Type B pancreatic cell (in vitro differentiated cells): Measurements from ENCODE around the gene ARHGAP19. TPM values are rescaled to one million over a fixed set of nuclear protein-coding genes. Genes with fewer than 3 reads are reported as not detected.
"Not testable (repeated sequence)": the region's sequence is repeated elsewhere in the genome, so short reads cannot be mapped to it uniquely, and the experiment has no call there.

Source experiments
- DNase-seq: peaks from one replicate; pipeline ENCODE4 v3.0.0; 2021; ENCODE audit warnings: mixed read lengths; ENCODE audit not compliant: unreplicated experiment; ENCODE audit errors: extremely low spot score
- H3K27ac Mint-ChIP-seq: 2 replicates; pipeline ENCODE4 v1.8.0; 2021; ENCODE audit warnings: mild to moderate bottlenecking, mixed read lengths
- H3K27me3 Mint-ChIP-seq: 2 replicates; pipeline ENCODE4 v1.8.0; 2021; ENCODE audit warnings: mixed read lengths
- H3K36me3 Mint-ChIP-seq: 2 replicates; pipeline ENCODE4 v1.8.0; 2021; ENCODE audit warnings: mixed read lengths
- H3K4me1 Mint-ChIP-seq: one replicate; pipeline ENCODE4 v1.8.0; 2021; ENCODE audit warnings: mixed read lengths; ENCODE audit not compliant: unreplicated experiment
- H3K4me3 Mint-ChIP-seq: 2 replicates; pipeline ENCODE4 v1.8.0; 2021; ENCODE audit warnings: mild to moderate bottlenecking, mixed read lengths
- H3K9me3 Mint-ChIP-seq: 2 replicates; pipeline ENCODE4 v1.8.0; 2021; ENCODE audit warnings: mixed read lengths
- total RNA-seq: library from RNA; stranded (reverse); gene quantifications from 2 replicates; pipeline ENCODE4 v1.2.1, GENCODE V29; 2021; ENCODE audit warnings: low replicate concordance
- TF ChIP-seq, protein P1 (sequence below): fragments of 200-600 bp; sonication (generic); conservative IDR thresholded peaks from 2 replicates; pipeline ENCODE4 v1.5.0; 2021; ENCODE audit warnings: antibody characterized with exemption, mild to moderate bottlenecking

ARHGAP19 gene
- total RNA-seq, 1 donor from 2014 or later, result 19.8 TPM

DNA sequence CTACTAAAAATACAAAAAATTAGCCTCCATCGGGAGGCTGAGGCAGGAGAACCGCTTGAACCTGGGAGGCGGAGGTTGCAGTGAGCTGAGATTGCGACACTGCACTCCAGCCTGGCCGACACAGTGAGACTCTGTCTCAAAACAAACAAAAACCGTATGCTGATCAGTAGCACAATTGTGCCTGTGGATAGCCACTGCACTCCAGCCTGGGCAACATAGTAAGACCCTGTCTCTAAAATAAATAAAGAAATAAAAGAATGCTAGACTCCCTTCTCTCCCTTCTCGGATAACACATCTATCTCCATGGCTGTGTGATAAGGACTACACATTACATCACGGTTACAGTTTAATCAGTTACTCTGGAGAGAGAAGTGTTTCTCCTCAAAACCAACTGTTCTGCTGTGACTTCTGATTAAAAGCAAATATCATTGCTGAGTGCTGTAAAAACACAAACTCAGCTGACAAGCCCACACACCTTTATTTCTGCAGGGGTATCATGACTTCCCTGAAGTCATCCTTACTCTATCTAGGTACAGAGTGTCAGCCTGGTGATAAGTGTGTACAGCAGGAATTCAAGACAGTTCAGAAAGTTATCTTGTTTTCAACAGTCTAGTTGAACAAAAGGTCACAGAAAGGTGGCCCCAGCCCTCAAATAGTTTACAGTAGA lies 5.3 kb upstream of the ARHGAP19 start:
- H3K27ac Mint-ChIP-seq, result peak overlapping the region; percentile 13
- no peak for DNase-seq

DNA sequence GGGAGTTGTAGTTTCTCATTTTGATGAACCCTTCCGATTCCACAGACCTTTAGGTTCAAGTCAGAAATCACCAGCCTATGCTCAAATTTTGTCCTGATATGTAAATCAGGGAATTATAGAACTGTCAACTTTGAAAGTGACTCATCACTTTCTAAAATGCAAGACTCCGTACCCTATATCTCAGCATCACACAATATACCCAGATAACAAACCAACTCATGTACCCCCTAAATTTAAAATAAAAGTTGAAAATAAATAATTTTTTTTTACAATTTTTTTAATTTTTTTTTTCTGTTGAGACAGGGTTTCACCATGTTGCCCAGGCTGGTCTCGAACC lies 393 bp upstream of the ARHGAP19 start:
- peak overlapping the region; percentile 90 for H3K27ac Mint-ChIP-seq
- TF ChIP-seq, protein P1, sequence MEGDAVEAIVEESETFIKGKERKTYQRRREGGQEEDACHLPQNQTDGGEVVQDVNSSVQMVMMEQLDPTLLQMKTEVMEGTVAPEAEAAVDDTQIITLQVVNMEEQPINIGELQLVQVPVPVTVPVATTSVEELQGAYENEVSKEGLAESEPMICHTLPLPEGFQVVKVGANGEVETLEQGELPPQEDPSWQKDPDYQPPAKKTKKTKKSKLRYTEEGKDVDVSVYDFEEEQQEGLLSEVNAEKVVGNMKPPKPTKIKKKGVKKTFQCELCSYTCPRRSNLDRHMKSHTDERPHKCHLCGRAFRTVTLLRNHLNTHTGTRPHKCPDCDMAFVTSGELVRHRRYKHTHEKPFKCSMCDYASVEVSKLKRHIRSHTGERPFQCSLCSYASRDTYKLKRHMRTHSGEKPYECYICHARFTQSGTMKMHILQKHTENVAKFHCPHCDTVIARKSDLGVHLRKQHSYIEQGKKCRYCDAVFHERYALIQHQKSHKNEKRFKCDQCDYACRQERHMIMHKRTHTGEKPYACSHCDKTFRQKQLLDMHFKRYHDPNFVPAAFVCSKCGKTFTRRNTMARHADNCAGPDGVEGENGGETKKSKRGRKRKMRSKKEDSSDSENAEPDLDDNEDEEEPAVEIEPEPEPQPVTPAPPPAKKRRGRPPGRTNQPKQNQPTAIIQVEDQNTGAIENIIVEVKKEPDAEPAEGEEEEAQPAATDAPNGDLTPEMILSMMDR, result no peak
- H3K9me3 Mint-ChIP-seq, result no peaks in the 10 kb centered on the region

More for the DNA sequence above, 5.3 kb upstream of the ARHGAP19 start:
- Mint-ChIP-seq H3K9me3 (no peaks in the 10 kb centered on the region), H3K27me3 (no peaks in the 10 kb centered on the region), H3K4me3 (no peak overlapping the region), H3K36me3 (no peaks in the 10 kb centered on the region), H3K4me1 (peaks cover 11% of the 10 kb centered on the region)
- TF ChIP-seq, protein P1, result no peak

DNA sequence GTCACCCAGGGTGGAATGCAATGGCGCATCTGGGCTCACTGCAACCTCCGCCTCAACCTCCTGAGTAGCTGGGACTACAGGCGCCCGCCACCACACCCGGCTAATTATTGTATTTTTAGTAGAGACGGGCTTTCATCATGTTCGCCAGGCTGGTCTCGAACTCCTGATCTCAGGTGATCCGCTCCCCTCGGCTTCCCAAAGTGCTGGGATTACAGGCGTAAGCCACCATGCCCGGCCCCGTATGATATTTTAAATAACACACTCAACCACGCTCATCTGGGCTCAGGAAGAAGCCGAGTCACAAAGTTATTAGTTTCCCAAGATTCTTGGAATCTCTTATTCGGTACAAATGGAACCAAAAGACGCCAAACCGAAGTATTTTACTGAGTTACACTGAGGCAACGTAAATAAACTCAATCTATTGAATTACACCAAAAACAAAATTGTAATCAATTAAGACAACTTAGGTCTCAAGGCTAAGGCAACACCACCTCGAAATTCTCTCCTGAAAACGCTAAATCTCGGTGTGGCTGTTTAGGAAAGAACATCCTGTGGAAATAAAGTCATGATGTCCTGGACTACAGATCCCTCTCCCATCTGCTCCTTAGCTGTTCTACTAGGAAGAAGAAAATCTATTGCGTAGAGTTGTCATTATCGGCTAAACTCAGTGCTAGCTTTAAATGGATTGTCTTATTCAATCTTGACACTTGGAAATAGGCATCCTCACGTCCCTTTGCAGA lies 910 bp downstream of the ARHGAP19 start:
- peak overlapping the region; percentile 93 for H3K4me3 Mint-ChIP-seq
- peaks cover 10% of the 10 kb centered on the region for H3K4me1 Mint-ChIP-seq
- peaks cover 3% of the 10 kb centered on the region for H3K36me3 Mint-ChIP-seq
- no peak for DNase-seq
- peak overlapping the region; percentile 90 for H3K27ac Mint-ChIP-seq
- no peaks in the 10 kb centered on the region for H3K27me3 Mint-ChIP-seq
- TF ChIP-seq, protein P1, result no peak
- H3K9me3 Mint-ChIP-seq, result no peaks in the 10 kb centered on the region

More for the DNA sequence above, 393 bp upstream of the ARHGAP19 start:
- Mint-ChIP-seq H3K4me3 (peak overlapping the region; percentile 93), H3K4me1 (peaks cover 12% of the 10 kb centered on the region), H3K36me3 (peaks cover 3% of the 10 kb centered on the region), H3K27me3 (no peaks in the 10 kb centered on the region)
- DNase-seq, result no peak

DNA sequence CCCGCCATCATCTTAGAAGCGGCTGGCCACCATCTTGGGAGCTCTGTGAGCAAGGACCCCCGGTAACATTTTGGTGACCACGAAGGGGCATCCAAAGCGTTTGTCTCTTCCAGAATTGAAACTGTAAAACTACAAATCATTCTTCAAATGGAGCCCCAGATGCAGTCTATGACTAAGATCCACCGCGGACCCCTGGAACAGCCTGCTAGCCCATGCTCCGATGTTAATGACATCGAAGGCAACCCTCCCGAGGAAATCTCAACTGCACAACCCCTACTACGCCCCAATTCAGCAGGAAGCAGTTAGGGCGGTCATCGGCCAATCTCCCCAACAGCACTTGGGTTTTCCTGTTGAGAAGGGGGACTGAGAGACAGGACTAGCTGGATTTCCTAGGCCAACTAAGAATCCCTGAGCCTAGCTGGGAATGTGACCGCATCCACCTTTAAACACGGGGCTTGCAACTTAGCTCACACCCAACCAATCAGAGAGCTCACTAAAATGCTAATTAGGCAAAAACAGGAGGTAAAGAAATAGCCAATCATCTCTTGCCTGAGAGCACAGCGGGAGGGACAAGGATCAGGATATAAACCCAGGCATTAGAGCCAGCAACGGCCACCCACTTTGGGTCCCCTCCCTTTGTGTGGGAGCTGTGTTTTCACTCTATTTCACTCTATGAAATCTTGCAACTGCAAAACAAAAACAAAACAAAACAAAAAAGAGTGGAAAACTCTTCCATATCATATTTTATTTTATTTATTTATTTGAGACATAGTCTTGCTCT lies 1.7 kb downstream of the ARHGAP19 start:
- H3K27ac Mint-ChIP-seq, DNase-seq, H3K9me3 Mint-ChIP-seq, H3K27me3 Mint-ChIP-seq, H3K36me3 Mint-ChIP-seq, H3K4me1 Mint-ChIP-seq: not testable (repeated sequence)
- H3K4me3 Mint-ChIP-seq, result peak overlapping the region; percentile 69

DNA sequence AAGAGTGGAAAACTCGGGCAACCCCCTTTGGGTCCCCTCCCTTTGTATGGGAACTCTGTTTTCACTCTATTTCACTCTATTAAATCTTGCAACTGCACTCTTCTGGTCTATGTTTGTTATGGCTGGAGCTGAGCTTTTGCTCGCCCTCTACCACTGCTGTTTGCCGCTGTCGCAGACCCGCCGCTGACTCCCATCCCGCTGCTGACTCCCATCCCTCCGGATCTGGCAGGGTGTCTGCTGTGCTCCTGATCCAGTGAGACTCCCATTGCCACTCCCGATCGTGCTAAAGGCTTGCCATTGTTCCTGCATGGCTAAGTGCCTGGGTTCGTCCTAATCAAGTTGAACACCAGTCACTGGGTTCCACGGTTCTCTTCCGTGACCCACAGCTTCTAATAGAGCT lies 2.4 kb downstream of the ARHGAP19 start:
- not testable (repeated sequence) for H3K4me1 Mint-ChIP-seq, H3K9me3 Mint-ChIP-seq, H3K27me3 Mint-ChIP-seq, H3K27ac Mint-ChIP-seq, H3K36me3 Mint-ChIP-seq, H3K4me3 Mint-ChIP-seq
- DNase-seq, result peak; percentile 49

DNA sequence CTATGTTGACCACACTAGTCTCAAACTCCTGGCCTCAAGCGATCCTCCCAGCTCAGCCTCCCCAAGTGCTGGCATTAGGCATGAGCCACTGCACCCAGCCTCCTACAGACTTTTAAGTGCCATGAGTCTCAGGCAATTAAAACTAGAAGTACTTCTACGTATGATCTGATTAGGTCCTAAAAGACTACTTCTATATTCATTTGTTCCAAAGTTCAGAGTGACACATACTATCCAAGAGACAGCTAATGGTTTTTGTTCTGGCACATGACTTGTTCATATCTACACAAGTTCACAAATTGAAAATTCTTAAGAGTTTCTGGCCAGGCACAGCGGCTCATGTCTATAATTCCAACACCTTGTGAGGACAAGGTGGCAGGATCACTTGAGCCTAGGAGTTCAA lies 11.7 kb downstream of the ARHGAP19 start:
- Mint-ChIP-seq H3K36me3 (peaks cover 1% of the 10 kb centered on the region), H3K4me3 (no peak overlapping the region), H3K4me1 (peaks cover 6% of the 10 kb centered on the region), H3K27ac (no peak overlapping the region), H3K9me3 (no peaks in the 10 kb centered on the region), H3K27me3 (no peaks in the 10 kb centered on the region)
- TF ChIP-seq, protein P1, result no peak
- DNase-seq, result peak; percentile 10
